ENCODE data around the gene ZNF446.
A peak's percentile ranks its signal among the peaks of the same experiment; 100 is the strongest.
"Not testable (repeated sequence)": the region's sequence is repeated elsewhere in the genome, so short reads cannot be mapped to it uniquely, and the experiment has no call there.

ZNF446 gene

GRCh38 chr19:58507602-58508223, 31.6 kb downstream of the ZNF446 start:
- FAIRE-seq, result not testable (repeated sequence)

- no peak for FAIRE-seq
These were observed 33.6 kb downstream of the ZNF446 start for GRCh38 chr19:58509731-58510083.

GRCh38 chr19:58510084-58510862, 34.1 kb downstream of the ZNF446 start:
- FAIRE-seq, result no peak

- FAIRE-seq, result no peak
These were observed 35.4 kb downstream of the ZNF446 start, which contains the start of gene SLC27A5 for GRCh38 chr19:58511353-58512208. Gene SLC27A5 (minus strand): TSS chr19:58511992. CDS start chr19:58511955, 37 bp downstream.

GRCh38 chr19:58513213-58513693, 37.1 kb downstream of the ZNF446 start:
- no peak for FAIRE-seq

GRCh38 chr19:58513694-58514563, 37.8 kb downstream of the ZNF446 start:
- FAIRE-seq, result no peak

- FAIRE-seq, result no peak
These were observed 38.4 kb downstream of the ZNF446 start for GRCh38 chr19:58514564-58515022.

- no peak for FAIRE-seq
These were observed 39.1 kb downstream of the ZNF446 start for GRCh38 chr19:58515259-58515658.

GRCh38 chr19:58516246-58516836, 40.2 kb downstream of the ZNF446 start:
- FAIRE-seq, result no peak

GRCh38 chr19:58516964-58517833, 41.0 kb downstream of the ZNF446 start:
- FAIRE-seq, result no peak

GRCh38 chr19:58518256-58519086, 42.3 kb downstream of the ZNF446 start:
- no peak for FAIRE-seq

GRCh38 chr19:58519087-58519354, 42.9 kb downstream of the ZNF446 start:
- FAIRE-seq, result no peak

- peak; percentile 87 for FAIRE-seq
These were observed 43.5 kb downstream of the ZNF446 start, which contains the start of gene ZBTB45 for GRCh38 chr19:58519355-58520256. Gene ZBTB45 (minus strand): TSS chr19:58519810. CDS start chr19:58517673, 2,137 bp downstream.

GRCh38 chr19:58520257-58520599, 44.1 kb downstream of the ZNF446 start:
- FAIRE-seq, result no peak

GRCh38 chr19:58521651-58522050, 45.5 kb downstream of the ZNF446 start:
- FAIRE-seq, result no peak

GRCh38 chr19:58522709-58523108, 46.6 kb downstream of the ZNF446 start:
- no peak for FAIRE-seq

GRCh38 chr19:58529405-58529804, 53.3 kb downstream of the ZNF446 start:
- FAIRE-seq, result no peak
